Activated CD4-positive, alpha-beta T cell treated with anti-CD3 and anti-CD28 coated beads for 4 hours (primary cell): ENCODE measurements around the gene ORC5.

Source experiments
- DNase-seq, 2 donors: peaks; one replicate each; pipeline ENCODE4 v3.0.0-alpha.2; 2020

Gene ORC5

DNA sequence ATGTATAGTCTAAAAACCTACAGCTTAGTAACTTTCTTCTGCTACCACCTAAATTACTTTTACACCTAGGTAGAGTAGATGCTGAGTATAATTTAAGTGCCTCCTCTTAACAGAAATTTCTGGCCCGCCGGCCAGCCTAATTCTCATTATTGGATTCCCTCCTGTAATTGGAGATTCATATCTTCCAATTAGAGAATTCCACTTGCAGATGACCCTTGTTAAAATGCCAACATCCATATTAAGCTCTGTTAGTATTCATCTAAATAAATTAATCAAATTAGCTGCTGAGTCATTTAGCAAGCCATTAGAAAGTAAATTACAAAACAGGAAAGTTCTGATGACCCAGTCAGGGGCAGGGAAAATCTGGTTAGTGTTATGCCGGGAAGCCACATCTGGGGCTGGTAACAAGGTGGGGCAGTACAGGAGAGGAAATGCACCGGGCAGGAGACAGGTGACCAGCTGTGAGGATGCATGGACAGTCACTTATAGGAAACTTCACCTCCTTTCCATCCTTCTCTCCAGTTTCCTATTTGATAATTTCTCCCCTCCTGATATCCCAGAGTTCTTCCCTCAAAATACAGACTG is 82.8 kb downstream of the ORC5 start:
- no peak for DNase-seq

DNA sequence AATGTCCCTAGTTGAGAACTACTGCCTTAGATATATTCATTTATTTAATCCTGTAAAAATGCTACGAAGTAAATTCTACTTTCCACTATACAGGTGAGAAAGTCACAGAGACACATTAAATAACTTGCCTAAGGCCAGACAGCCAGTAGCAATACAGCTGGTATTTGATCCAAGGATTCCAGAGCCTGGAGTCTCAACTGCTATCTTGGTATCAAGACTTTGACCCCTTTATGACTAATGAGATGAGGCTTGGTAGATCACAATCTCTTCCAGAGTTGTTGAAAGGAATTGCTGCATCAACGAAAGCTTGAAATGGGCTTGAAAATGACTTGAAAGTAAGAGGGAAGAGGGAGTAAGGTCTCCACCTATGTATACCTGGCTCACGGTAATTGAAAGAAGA is 83.3 kb downstream of the ORC5 start:
- no peak for DNase-seq

DNA sequence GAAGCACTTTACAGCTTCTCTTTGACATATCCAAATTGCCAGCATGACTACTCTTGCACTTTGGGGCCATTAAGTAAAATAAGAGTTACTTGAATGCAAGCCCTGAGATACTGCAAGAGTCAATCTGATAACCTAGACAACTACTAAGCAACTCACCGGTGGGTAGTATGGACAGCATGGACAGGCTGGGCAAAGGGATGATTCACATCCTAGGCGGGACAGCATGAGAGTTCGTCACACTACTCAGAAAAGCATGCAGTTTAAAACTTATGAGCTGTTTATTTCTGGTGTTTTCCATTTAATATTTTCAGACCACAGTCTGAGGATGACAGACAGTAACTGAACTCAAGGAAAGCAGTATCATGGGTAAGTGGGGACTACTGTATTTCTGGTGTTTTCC is 84.0 kb downstream of the ORC5 start:
- DNase-seq = no peak

DNA sequence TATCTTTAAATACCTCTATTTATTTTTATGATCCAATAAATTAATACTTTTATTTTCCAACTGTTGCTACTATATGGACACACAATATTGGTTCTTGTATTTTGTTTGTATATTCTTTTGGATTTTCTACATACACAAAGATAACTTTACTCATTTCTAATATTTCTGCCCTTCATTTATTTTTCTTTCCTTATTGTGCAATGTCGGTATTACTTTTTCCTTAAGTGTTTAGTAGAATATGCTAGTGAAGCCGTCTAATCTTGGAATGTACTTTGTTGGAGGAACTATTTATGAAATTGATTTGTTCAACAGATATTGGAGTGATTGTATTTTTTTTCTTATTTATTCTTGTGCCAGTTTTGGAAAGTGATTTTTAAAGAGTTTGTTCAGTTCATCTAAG is 94.0 kb downstream of the ORC5 start:
- no peak for DNase-seq

DNA sequence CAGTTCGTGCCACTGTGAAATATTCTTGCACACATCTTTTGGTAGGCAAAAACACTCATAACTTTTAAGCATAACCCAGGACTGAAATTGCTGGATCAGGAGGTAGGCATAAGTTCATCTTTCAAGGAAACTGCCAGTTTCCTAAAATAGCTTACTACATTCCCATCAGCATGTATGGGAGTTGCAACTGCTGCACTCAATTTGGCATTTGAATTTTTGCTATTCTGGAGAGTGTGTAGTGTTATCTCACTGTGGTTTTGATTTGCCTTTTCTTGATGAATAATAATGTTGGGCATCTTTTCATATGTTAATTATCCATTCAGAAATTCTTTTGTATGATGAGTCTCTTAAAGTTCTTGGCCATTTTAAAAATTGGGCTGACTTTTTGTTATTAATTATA is 95.2 kb downstream of the ORC5 start:
- no peak for DNase-seq

DNA sequence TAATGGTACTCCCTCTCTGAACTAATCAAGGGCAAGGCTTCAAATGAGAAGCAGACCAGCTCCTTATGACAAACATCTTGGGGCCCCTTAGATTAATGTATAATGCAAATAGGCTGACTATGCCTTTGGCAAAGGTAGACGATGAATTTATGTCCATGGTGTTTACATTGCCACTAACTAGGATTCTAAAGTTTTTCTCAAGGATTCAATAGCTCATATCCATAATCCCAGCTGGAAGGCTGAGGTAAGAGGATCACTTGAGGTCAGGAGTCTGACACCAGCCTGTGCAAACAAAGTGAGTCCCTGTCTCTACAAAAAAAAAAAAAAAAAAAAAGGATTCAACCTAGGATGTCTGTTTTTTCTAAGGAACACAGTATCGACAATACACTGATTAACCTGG is 96.5 kb downstream of the ORC5 start:
- no peak for DNase-seq

DNA sequence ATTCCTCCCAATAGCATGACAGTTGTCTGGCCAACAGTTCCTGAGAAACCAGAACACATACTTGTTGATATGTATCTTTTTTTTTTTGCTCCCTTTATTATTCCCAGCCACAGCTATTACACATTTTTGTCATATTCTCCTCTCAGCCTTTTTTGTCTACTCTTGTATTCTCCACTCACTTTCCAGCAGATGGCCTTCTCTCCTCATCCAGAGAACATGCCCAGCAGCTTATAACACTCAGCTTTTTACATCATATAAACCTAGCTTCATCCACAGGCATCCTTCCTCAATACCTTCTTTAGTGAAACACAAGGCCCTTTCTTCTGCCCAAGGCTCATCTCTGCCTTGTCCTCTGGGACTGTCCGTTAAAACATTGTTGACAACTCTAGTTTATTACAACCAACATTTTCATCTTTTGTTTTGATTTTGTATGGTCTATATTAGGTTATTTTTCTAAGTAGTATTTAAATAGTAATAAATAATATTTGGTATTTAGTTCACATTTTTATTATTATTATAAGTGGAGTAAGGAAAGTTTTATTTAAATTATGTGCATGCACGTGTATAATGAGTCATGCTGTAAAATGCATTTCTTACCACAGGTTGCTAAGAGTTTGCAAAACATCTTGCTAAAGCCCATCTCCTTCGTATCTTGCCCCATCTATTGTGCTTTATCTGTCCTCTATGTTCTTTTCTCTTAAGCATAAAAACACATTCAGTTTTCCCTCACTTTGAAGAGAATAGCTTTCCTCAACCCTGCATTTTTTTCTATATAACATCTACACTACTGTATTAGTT is 101.5 kb downstream of the ORC5 start:
- DNase-seq = no peak

DNA sequence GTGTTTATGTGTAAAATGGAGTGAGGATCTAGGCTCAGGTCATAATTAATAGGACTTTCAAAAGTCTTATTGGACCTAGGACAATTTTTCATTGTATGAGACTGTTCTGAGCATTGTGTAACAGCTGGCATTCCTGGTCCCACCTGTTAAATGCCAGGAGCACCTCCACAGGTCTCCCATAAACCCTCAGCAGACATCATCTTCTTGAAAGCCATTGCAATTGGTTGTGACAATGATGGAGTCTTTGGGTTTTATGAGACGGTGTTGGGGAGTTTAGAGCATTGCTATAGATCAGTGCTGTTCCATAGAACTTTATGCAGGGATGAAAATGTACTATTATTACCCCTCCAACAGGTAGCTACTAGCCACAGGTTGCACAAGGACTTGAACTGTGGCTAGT is 108.9 kb downstream of the ORC5 start:
- DNase-seq = no peak

DNA sequence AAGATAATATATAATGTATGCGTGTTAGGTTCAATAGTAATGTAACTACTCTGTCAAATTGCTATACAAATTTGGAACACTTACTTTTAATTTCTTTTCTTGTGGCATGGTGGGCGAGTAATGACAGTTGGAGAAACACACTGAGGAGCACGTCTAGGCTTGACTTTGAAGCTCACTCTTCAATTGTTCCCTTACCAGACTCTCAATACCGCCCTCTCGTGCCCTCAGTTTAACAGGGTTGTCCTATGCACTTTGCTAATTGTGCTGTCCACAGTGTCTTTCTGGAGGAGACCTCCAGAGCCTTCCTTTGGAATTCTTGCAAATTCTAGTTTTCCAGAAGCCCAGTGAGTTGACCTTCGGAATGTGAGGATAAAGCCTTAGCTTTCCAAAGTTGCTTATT is 111.1 kb downstream of the ORC5 start:
- DNase-seq = no peak

DNA sequence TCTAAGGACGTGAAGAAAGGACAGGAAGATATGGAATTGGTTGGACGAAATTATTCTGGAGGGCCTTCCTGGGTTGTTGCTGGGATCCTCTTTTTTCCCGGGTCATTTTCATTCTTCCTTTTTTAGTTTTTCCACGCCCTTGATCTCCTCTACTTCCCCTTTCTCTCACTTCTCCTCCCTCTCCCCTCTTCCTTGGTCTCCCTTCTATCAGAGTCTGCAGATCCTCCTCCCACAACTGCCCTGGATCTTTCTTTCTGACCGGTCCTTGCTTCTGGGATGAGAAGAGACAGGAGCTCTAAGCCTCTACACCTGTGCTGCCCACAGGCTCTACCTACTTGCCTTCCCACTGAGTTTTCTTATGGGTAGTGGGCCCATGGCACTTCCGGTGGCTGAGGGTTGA is 114.7 kb downstream of the ORC5 start:
- no peak for DNase-seq

DNA sequence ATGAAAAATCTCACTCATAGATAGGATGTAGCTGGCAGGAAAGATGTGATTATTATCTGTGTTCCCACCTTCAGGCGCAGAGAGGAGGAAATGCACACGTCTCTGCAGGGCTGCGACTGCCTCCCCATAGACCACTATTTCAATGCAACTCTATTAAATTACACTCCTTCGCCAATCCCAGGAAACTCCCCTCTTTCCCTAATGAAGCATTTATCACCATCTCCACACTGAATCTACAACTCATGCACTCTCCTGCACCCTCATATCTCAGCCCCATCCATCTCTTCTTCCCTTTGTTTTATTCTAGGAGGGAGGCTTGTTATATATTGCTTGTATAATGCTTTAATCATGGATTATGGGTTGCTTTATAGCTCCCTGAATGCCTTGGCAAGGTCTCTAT is 116.6 kb downstream of the ORC5 start:
- DNase-seq = no peak

DNA sequence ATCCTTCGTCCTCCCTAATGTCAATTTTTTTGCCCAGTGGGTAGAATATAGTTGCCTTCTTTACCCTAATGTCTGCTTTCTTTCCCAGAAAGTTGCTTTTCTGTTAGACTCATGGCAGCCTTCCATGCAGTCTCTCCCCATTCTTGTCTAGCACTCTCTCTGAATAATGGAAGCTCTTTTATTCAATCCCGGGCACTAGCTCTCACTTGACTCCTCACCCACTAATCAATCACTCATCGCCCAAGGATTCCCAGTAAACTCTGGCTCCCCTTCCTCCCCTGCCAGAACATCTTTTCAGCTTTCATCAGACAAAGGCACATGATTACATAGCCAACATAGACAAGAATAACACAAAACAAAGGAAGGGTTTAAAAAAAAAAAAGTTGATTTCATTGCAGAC is 118.2 kb downstream of the ORC5 start:
- no peak for DNase-seq

DNA sequence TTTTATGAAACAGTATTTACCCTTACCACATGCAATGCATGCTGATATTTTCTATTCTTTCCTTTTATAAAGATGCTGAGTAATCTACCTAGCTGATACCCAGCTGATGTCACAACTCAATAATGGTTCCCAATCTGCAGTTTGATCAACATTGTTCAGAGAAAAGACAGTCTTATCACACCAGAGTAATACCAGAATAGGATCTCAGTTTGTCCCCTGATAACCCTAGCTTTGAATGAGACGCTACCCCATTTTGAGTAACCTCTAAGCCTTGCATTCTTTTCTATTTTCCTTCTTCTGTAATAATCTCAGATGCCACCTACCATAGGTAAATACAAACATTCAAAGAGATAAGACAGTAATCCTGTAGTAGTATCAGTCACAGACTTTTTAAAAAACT is 118.8 kb downstream of the ORC5 start:
- DNase-seq = no peak
